HUDEP-2 (cell line): Measurements from ENCODE around the gene ELP4.

Experiments used
- DNase-seq, 76 experiments: peaks; one replicate each; lab custom pipeline; 2025; ENCODE audit not compliant: unreplicated experiment in 76 of 76; lab: John Stamatoyannopoulos, UW

Gene ELP4

GRCh38 chr11:31767685-31768084, 258.1 kb downstream of the ELP4 start:
- no peak for DNase-seq

GRCh38 chr11:31768749-31769640, 259.4 kb downstream of the ELP4 start:
- DNase-seq, result no peak

- DNase-seq, result no peak
Measured at GRCh38 chr11:31770011-31770700, 260.6 kb downstream of the ELP4 start.

- DNase-seq, result no peak
Measured at GRCh38 chr11:31772412-31772811, 262.8 kb downstream of the ELP4 start.

- DNase-seq, result no peak
Measured at GRCh38 chr11:31779374-31779791, 269.8 kb downstream of the ELP4 start.

GRCh38 chr11:31780078-31780477, 270.5 kb downstream of the ELP4 start:
- DNase-seq, result no peak

GRCh38 chr11:31780480-31780971, 271.0 kb downstream of the ELP4 start:
- DNase-seq, result no peak

- DNase-seq, result peak in 6 of 76 experiments; percentile 8 to 36 (median 14)
Measured at GRCh38 chr11:31782257-31782656, 272.7 kb downstream of the ELP4 start.

GRCh38 chr11:31783252-31783651, 273.7 kb downstream of the ELP4 start:
- DNase-seq, result no peak

- DNase-seq, result no peak
Measured at GRCh38 chr11:31784611-31785010, 275.0 kb downstream of the ELP4 start.

GRCh38 chr11:31786996-31787685, 277.6 kb downstream of the ELP4 start:
- no peak for DNase-seq

- no peak for DNase-seq
Measured at GRCh38 chr11:31788085-31788484, 278.5 kb downstream of the ELP4 start.

GRCh38 chr11:31790649-31791048, 281.1 kb downstream of the ELP4 start:
- DNase-seq, result no peak

GRCh38 chr11:31792036-31792435, 282.5 kb downstream of the ELP4 start:
- no peak for DNase-seq

- no peak for DNase-seq
Measured at GRCh38 chr11:31792456-31792855, 282.9 kb downstream of the ELP4 start.

GRCh38 chr11:31793264-31793663, 283.7 kb downstream of the ELP4 start:
- no peak for DNase-seq

GRCh38 chr11:31794548-31794947, 285.0 kb downstream of the ELP4 start:
- DNase-seq, result no peak

- no peak for DNase-seq
Measured at GRCh38 chr11:31795706-31796498, 286.3 kb downstream of the ELP4 start.

GRCh38 chr11:31796499-31797189, 287.1 kb downstream of the ELP4 start:
- no peak for DNase-seq
